WERI-Rb-1 (cell line): ENCODE results near the gene SYNJ1.

ENCODE experiments used
- DNase-seq: peaks from one replicate; pipeline ENCODE4 v3.0.0-alpha.2; 2020
- H3K27ac ChIP-seq: fragments of 250-450 bp; sonication (Bioruptor Pico); 2 replicates; pipeline ENCODE4 v1.5.1; 2020; ENCODE audit warnings: mild to moderate bottlenecking, moderate library complexity
- H3K27me3 ChIP-seq: fragments of 250-450 bp; sonication (Bioruptor Pico); 2 replicates; pipeline ENCODE4 v1.5.1; 2021; ENCODE audit warnings: mild to moderate bottlenecking, low read depth, moderate library complexity; ENCODE audit not compliant: insufficient read depth, severe bottlenecking
- H3K36me3 ChIP-seq: fragments of 250-450 bp; sonication (Bioruptor Pico); 2 replicates; pipeline ENCODE4 v1.5.1; 2020; ENCODE audit warnings: mild to moderate bottlenecking, moderate library complexity
- H3K4me3 ChIP-seq: 2 replicates; pipeline ENCODE4 v1.5.1; 2011; ENCODE audit warnings: low read depth, mild to moderate bottlenecking, control low read depth, low read length
- H3K9me3 ChIP-seq: fragments of 250-450 bp; sonication (Bioruptor Pico); 2 replicates; pipeline ENCODE4 v1.5.1; 2021; ENCODE audit warnings: mild to moderate bottlenecking, moderate library complexity; ENCODE audit not compliant: severe bottlenecking
- TF ChIP-seq, protein P1 (sequence below): IDR thresholded peaks from 2 replicates; pipeline ENCODE4 v1.5.1; 2011; ENCODE audit warnings: low read depth, mild to moderate bottlenecking, control low read depth, inconsistent platforms, low read length

Gene SYNJ1

DNA sequence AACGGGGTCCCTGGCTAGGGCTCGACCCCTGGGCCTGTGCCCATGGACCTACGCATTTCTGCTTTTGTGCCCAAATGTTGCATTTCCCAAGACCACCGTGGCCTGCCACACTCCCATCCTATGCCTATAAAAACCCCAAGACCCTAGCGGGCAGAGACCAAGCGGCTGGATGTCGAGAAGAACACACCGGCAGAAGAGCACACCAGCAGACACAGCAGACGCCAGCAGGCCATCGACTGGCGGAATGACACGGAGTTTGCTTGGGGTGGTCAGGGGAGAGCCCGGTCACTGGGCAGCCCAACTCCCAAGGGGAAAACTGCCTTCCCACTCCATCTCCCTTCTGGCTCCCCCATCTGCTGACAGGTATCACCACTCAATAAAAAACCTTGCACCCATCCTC, 146.9 kb downstream of the SYNJ1 start:
- Histone ChIP-seq H3K27ac (no peak overlapping the region), H3K9me3 (no peaks in the 10 kb centered on the region), H3K36me3 (peaks cover 7% of the 10 kb centered on the region), H3K4me3 (no peak overlapping the region), H3K27me3 (no peaks in the 10 kb centered on the region)
- DNase-seq: no peak
- TF ChIP-seq, protein P1, sequence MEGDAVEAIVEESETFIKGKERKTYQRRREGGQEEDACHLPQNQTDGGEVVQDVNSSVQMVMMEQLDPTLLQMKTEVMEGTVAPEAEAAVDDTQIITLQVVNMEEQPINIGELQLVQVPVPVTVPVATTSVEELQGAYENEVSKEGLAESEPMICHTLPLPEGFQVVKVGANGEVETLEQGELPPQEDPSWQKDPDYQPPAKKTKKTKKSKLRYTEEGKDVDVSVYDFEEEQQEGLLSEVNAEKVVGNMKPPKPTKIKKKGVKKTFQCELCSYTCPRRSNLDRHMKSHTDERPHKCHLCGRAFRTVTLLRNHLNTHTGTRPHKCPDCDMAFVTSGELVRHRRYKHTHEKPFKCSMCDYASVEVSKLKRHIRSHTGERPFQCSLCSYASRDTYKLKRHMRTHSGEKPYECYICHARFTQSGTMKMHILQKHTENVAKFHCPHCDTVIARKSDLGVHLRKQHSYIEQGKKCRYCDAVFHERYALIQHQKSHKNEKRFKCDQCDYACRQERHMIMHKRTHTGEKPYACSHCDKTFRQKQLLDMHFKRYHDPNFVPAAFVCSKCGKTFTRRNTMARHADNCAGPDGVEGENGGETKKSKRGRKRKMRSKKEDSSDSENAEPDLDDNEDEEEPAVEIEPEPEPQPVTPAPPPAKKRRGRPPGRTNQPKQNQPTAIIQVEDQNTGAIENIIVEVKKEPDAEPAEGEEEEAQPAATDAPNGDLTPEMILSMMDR: no peak
